WI38 (cell line): ENCODE data around the gene C12orf57.

Experiments
- H3K4me3 ChIP-seq: 2 replicates; pipeline ENCODE4 v1.5.1; 2011; ENCODE audit warnings: low read depth, mild to moderate bottlenecking, control low read depth, low read length
- TF ChIP-seq, protein P1 (sequence below): IDR thresholded peaks from 2 replicates; pipeline ENCODE4 v1.5.1; 2012; ENCODE audit warnings: low read depth, mild to moderate bottlenecking, control low read depth, low read length

The C12orf57 gene

GRCh38 chr12:6928022-6928702, 15.7 kb upstream of the C12orf57 start:
- TF ChIP-seq, protein P1, sequence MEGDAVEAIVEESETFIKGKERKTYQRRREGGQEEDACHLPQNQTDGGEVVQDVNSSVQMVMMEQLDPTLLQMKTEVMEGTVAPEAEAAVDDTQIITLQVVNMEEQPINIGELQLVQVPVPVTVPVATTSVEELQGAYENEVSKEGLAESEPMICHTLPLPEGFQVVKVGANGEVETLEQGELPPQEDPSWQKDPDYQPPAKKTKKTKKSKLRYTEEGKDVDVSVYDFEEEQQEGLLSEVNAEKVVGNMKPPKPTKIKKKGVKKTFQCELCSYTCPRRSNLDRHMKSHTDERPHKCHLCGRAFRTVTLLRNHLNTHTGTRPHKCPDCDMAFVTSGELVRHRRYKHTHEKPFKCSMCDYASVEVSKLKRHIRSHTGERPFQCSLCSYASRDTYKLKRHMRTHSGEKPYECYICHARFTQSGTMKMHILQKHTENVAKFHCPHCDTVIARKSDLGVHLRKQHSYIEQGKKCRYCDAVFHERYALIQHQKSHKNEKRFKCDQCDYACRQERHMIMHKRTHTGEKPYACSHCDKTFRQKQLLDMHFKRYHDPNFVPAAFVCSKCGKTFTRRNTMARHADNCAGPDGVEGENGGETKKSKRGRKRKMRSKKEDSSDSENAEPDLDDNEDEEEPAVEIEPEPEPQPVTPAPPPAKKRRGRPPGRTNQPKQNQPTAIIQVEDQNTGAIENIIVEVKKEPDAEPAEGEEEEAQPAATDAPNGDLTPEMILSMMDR, result no peak

GRCh38 chr12:6928703-6929407, 15.0 kb upstream of the C12orf57 start:
- TF ChIP-seq, protein P1, result no peak
- peak overlapping the region; percentile 75 for H3K4me3 ChIP-seq

More at GRCh38 chr12:6928022-6928702, 15.7 kb upstream of the C12orf57 start:
- H3K4me3 ChIP-seq, result peak overlapping the region; percentile 75

- peak overlapping the region; percentile 75 for H3K4me3 ChIP-seq
- TF ChIP-seq, protein P1, result no peak
These were observed 14.1 kb upstream of the C12orf57 start for GRCh38 chr12:6929466-6930452.

- no peak overlapping the region for H3K4me3 ChIP-seq
- TF ChIP-seq, protein P1, result no peak
These were observed 11.1 kb upstream of the C12orf57 start for GRCh38 chr12:6932766-6933165.

DNA sequence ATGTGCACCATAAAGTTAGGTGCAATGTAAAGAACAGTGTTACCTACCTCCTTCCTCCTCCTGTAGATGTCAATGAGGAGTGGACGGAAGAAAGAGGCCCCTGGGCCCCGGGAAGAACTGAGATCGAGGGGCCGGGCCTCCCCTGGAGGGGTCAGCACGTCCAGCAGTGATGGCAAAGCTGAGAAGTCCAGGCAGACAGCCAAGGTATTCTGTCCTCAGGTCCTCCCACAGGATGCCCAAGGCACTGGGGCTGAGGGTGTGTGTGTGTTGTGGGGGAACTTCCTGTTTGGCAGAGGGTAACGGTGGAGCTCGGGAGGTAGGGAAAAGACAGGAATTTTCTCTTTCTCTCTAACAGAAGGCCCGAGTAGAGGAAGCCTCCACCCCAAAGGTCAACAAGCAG, 9.7 kb upstream of the C12orf57 start:
- no peak overlapping the region for H3K4me3 ChIP-seq
- TF ChIP-seq, protein P1, result no peak

GRCh38 chr12:6935371-6936193, 8.2 kb upstream of the C12orf57 start:
- no peak overlapping the region for H3K4me3 ChIP-seq
- TF ChIP-seq, protein P1, result no peak
